Astrocyte of the cerebellum (primary cell): ENCODE results near the gene GLS2.

Experiments used
- DNase-seq: peaks from one replicate; pipeline ENCODE4 v3.0.0-alpha.2; 2011; ENCODE audit warnings: low read depth
- H3K4me3 ChIP-seq: 2 replicates; pipeline ENCODE4 v1.5.1; 2011; ENCODE audit warnings: mild to moderate bottlenecking, low read depth, low read length, moderate library complexity
- CTCF ChIP-seq: IDR thresholded peaks from 2 replicates; pipeline ENCODE4 v1.5.1; 2012; ENCODE audit warnings: low read length, low read depth, moderate library complexity, mild to moderate bottlenecking; ENCODE audit errors: missing control alignments
- in situ Hi-C: cut with HindIII; loops from 2 replicates; pipeline ENCODE4 v1.10.0; 2017; ENCODE audit warnings: low sequenced_read_pairs

The GLS2 gene

GRCh38 chr12:56476143-56476542 lies 11.8 kb downstream of the GLS2 start:
- H3K4me3 ChIP-seq: no peak overlapping the region
- TF ChIP-seq CTCF: no peak
- in situ Hi-C loops: no loop called here
- no peak for DNase-seq

DNA sequence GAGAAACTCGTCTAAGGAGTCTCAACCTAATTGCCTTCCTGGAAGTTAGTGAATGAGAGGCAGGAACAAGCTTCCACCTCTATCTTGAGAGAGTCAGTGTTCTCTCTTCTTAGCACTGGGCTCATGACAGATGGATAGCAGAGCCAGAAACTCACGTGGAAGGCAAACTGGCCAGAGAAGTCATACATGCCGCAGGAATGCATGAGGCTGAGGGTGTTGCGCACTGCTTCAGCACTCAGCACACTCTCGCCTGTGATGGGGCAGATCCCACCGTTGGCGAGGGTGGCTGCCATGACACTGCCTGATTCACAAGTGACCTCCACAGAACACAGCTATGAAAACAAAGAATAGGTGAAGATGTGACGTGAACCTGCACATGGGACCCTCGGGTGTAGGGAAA lies 13.6 kb downstream of the GLS2 start:
- no peak overlapping the region for H3K4me3 ChIP-seq
- TF ChIP-seq CTCF: no peak
- no peak for DNase-seq
- in situ Hi-C loops: loop anchor here (25.0 kb wide), 1 partner anchor 112 kb away; the partner anchor contains the start of genes APOF and STAT2

GRCh38 chr12:56469007-56469930 lies 18.7 kb downstream of the GLS2 start:
- TF ChIP-seq CTCF: no peak
- no peak for DNase-seq
- H3K4me3 ChIP-seq: peak overlapping the region; percentile 99
- in situ Hi-C loops: loop anchor here (25.0 kb wide), 1 partner anchor 107 kb away; the partner anchor contains the start of genes APOF and STAT2

DNA sequence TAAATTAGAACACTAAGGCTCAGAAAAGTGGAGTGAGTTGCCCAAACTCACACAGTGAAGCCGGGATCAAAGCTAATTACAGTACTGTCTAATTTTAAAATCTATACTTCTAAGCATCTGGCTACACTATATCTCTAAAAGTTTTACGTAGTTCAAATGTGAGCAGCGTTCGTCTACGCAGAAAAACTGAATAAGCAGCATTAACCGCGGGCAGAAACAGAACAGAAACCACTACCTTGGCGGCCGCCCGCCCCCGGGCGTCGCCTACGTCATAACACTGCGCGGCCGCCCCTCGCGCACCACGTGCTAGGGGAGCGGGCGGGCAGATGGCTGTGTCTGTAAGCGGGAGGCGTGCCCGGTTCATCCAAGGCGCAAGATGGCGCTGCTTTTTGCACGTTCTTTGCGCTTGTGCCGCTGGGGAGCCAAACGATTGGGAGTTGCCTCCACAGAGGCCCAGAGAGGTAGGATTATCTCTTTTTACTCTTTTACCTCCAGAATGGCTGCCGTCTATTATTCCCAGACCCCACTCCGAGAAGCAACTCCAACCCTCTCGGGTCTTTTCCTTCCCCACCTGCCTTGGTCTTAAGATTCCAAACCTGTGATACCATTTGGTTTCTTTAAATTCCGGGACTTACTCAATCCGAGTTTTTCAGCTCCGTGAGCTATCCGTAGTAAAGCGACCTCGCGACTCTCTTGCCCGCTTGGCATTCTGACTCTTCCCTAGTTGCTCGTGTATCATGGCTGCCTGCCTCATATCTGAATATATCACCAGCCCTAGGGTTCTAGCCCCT lies 19.6 kb downstream of the GLS2 start, which contains the start of gene SPRYD4:
Gene SPRYD4, plus strand, starts transcription at position 363 of the 791 bp plus-strand sequence. Its CDS starts 14 bp downstream, at position 377.
- peak; percentile 86 for DNase-seq
- in situ Hi-C loops: loop anchor here (25.0 kb wide), 1 partner anchor 106 kb away; the partner anchor contains the start of genes APOF and STAT2
- TF ChIP-seq CTCF: peak; percentile 36
- peak within 1 kb of the TSS; percentile 99 for H3K4me3 ChIP-seq

- no peak for TF ChIP-seq CTCF
Measured at GRCh38 chr12:56462565-56462964, 25.4 kb downstream of the GLS2 start.

More at GRCh38 chr12:56462565-56462964, 25.4 kb downstream of the GLS2 start:
- H3K4me3 ChIP-seq: no peak overlapping the region
- in situ Hi-C loops: loop anchor here (25.0 kb wide), 1 partner anchor 100 kb away; the partner anchor contains the start of genes APOF and STAT2
- DNase-seq: no peak
